Sigmoid colon (tissue), 4 donors: ENCODE results near the gene PPP1R2.

Experiments
- CTCF ChIP-seq, 4 experiments: fragments of 450-650 bp in 3 of 4; fragments of 200-600 bp in 1 of 4; IDR thresholded peaks; one replicate each; pipeline ENCODE4 v1.5.1; 2016 to 2019; ENCODE audit warnings: antibody characterized with exemption in 4 of 4, mild to moderate bottlenecking in 3 of 4, moderate library complexity in 2 of 4
- EP300 ChIP-seq, 4 donors: sonication (generic); formaldehyde crosslinking; IDR thresholded peaks; one replicate each; pipeline ENCODE4 v1.6.1; 2017; ENCODE audit warnings: antibody characterized with exemption in 4 of 4

GRCh38 chr3:195591852-195592251 lies 48.7 kb upstream of the PPP1R2 start:
- TF ChIP-seq CTCF (IDR thresholded peaks at IDR 0.05) (no peak), EP300 (IDR thresholded peaks at IDR 0.05) (no peak)
